Medulla oblongata (tissue), 1 donor: ENCODE measurements around the gene LRRC17.
"Not testable (repeated sequence)": the region's sequence is repeated elsewhere in the genome, so short reads cannot be mapped to it uniquely, and the experiment has no call there.

Experiments
- DNase-seq: peaks from one replicate; pipeline ENCODE4 v3.0.0-alpha.2; 2015; ENCODE audit errors: extremely low spot score

The LRRC17 gene

DNA sequence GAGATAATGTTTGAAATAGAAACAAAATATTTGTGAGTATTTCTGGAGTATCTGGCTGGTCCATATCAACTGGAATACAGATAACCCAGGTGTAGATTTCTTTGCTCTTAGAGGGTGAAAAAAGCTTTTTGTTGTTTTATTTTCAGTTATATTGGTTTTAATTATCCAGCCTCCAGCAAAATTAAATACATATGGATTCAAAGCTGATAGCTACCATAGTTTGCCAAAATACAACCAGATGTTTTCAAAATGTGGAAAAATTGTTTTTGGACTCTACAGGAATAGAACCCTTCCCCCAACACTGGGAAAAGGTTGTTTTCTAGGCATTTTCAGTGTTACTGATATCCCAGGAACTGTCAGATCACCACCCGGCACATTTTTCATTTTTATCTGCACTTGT, 30.1 kb downstream of the LRRC17 start:
- DNase-seq, result no peak

DNA sequence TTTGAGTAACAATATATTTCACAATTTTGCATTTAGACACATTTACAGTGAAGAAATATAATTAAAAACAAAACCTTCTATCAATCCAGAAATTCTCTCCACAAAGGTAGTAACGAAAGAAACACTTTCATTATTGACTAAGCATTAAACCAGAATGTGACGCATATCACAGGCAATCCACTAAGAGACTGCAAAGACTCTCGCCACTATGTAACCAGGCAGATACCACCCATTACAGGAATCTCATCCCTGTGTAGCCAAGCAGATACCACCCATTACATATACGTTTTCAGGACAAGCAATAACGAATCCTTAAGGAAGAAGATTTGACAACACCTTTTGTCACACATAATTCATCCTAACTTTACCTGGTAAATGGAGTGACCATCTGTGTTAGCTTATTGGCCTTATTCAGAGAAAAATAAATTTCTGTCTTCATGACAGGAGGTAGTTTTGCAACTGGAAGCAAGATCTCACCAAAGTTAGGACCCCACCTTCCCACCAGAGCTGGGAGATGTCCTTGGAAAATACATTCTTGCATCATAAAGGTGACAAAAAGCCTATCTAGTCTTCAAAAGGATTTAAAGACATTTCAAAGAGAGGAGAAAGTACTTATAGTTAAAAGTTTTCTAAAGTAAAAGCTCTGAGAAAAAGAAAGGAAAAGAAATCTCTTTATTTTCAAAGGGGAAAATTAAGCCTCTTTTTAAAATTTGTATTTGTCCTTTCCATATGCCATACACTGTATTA, 30.8 kb downstream of the LRRC17 start:
- DNase-seq, result no peak

DNA sequence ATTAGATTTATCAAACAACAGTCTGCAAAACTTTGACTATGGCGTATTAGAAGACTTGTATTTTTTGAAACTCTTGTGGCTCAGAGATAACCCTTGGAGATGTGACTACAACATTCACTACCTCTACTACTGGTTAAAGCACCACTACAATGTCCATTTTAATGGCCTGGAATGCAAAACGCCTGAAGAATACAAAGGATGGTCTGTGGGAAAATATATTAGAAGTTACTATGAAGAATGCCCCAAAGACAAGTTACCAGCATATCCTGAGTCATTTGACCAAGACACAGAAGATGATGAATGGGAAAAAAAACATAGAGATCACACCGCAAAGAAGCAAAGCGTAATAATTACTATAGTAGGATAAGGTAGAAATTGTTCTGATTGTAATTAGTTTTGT, 31.4 kb downstream of the LRRC17 start:
- DNase-seq, result no peak

DNA sequence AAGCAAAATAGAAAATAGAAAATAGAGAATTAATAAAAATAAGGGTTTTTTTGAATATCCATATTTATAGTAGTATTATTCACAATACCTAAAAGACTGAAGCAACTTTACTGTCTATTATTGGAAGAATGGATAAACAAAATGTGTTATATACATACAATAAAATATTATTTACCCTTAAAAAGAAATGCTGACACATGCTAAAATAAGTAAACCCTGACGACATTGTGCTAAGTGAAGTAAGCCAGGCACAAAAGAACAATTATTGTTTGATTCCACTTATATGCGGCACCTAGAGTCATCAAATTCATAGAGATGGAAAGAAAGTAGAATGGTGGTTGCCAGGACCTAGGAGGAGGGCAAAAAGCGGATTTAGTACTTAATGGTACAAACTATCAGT, 39.0 kb downstream of the LRRC17 start:
- DNase-seq, result no peak

DNA sequence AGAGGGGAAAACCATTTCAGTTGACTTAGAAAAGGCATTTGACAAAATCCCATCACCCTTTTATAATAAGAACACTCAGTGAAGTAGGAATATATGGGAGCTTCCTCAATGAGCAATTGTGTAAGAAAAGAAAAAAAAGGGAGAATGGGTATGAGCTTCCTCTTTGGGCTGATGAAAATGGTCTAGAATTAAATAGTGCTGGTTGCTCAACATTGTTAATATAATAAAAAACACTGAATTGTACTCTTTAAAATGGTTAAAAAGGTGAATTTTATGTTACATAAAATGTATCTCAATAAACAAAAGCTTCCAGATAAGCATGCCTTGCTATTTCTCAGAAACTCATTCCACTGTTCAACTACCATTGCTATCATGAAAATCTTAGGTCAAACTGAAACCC, 40.6 kb downstream of the LRRC17 start:
- DNase-seq, result no peak

DNA sequence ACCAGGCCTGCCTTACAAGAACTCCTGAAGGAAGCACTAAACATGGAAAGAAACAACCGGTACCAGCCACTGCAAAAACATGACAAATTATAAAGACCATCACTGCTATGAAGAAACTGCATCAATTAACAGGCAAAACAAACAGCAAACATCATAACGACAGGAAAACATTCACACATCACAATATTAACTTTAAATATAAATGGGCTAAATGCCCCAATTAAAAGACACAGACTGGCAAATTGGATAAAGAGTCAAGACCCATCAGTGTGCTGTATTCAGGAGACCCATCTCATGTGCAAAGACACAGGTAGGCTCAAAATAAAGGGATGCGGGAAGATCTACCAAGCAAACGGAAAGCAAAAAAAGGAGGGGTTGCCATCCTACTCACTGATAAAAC, 41.6 kb downstream of the LRRC17 start:
- DNase-seq, result not testable (repeated sequence)

DNA sequence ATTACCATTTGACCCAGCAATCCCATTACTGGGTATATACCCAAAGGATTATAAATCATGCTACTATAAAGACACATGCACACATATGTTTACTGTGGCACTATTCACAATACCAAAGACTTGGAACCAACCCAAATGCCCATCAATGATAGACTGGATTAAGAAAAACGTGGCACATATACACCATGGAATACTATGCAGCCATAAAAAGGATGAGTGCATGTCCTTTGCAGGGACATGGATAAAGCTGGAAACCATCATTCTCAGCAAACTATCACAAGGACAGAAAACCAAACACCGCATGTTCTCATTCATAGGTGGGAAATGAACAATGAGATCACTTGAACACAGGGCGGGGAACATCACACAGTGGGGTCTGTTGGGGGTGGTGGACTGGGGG, 45.2 kb downstream of the LRRC17 start:
- DNase-seq, result not testable (repeated sequence)

DNA sequence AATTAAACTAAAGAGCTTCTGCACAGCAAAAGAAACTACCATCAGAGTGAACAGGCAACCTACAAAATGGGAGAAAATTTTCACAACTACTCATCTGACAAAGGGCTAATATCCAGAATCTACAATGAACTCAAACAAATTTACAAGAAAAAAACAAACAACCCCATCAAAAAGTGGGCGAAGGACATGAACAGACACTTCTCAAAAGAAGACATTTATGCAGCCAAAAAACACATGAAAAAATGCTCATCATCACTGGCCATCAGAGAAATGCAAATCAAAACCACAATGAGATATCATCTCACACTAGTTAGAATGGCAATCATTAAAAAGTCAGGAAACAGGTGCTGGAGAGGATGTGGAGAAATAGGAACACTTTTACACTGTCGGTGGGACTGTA, 49.2 kb downstream of the LRRC17 start:
- not testable (repeated sequence) for DNase-seq

DNA sequence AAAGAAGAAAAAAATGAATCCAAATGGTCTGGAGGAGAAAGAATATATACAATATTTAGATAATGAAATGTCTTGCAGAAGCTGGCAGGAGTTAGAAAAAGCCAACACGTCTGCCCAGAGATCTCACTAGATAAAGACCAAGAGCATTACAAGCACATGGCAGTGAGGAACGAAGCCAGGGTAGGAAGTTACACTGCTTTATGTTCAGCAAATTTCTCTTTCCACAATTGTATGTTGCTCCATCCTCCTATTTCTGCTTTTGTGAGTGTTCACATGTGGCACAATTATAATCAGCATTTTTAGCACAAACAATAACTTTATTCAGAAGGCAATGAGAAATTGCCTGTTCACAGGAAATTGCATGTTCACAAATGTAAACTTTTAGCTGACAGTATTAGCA, 53.7 kb downstream of the LRRC17 start:
- DNase-seq, result no peak

DNA sequence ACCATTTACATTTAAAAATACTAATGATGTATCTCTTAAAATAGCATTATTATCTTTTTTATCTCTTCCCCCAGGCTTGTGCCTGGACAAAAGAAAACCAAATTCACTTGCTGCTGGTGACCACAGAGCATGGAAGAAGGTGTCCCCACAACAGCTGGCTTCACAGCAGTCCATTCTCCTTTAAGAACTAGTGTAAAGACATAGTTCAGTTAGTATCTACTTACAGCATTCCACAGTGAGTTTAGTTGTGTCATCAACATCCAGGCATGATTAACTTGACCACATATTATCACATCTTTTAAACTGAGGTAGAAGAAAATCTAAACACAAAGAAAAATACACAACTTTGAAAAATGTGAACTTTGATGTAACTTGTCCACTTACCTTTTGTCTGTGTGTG, 55.0 kb downstream of the LRRC17 start:
- DNase-seq, result no peak

DNA sequence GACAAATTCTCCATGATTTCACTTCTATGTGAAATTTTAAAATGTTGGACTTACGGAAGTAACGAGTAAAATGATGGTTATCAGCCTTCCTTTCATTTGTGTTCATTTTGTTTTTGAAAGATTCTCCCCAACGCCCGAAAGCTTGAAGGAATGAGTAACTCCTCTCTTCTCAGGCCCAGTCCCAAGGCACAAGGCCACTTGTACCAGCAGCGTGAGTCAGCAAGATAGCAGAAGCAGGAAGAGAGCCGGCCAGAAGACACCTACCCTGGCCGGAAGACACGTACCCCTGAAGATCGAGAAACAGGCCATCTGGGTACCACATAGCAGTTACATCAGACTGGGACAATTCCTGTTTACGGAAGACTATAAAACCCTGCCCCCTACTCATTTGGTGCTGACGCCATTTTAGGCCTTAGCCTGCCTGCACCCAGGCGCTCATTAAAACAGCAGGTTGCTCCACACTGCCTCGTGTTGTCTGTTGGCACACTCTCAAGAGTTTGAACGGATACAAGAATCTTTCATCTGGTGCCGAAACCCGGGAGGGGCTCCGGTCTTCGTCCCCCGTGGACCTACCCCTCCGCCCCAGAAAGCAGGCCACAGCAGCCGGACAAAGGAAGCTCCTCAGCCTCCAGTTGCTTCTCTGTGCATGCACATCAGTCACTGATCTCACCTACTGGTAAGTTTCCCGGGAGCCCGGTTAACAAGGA, 60.4 kb downstream of the LRRC17 start:
- no peak for DNase-seq

DNA sequence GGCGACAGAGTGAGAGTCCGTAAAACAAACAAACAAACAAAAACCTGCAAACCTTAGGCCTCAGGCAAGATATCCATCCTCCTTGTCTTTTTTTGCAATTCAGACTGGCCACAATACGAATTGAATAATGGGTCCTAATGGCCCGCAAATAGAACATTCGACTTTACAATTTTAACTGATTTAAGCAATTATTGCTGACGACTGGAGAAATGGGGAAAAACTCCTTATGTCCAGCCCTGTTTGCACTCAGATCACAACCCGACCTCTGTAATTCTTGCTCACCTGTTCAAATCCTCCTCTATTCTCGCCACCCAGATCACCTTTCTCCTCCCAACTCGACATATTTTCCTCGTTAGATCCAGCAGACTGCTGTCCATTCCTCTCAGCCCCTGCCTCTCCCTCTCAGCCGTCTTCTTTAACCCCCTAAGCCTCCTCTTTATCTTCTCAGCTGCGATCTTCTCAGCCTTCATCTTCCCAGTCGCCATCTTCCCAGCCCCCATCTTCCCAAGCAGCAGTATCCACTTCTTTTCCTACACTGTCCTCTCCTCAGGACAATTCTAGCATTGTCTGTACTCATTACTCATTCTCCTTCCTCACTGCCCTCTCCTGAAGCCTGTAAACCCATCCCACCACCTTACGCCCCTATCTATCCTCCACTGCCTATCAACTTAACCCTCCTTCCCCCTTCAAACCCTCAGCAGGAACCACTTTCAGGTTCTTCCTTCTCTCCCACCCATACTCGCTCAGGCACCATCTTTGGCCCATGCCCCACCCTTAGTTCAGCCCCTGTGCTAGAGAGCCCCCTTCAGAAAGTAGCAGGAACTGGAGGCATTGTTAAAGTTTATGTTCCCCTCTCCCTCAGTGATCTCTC, 61.8 kb downstream of the LRRC17 start:
- no peak for DNase-seq

DNA sequence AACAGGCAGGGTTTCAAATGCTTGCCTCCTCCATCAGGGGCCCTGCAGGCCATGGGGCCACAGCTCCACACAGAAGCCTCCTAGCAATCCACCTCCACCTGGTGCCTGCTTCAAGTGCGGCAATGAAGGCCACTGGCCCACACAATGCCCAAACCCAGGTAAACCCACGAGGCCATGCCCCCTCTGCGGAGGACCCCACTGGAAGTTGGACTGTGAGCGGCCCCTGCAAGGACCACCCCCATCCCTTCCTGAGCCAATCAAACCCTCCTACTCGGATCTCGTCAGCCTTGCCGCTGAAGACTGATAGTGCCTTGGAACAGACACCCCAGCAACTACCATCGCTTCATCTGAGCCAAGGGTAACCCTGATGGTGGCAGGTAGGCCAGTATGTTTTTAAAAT, 63.1 kb downstream of the LRRC17 start:
- DNase-seq, result no peak

DNA sequence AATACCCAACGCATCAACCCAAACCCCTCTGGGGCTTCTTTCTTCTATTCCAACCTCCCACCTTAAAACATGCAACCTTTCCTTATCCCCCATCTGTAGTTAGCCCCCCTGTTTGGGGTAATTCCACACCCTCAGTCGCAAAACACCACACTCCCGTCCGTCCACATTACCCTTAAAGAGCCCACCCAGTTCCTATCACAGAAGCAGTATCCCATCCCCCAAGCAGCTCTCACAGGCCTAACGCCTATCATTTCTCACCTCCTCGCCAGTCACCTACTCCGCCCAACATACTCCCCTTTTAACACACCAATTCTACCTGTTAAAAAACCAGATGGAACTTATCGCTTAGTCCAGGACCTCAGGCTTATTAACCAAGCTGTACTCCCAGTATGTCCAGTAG, 63.7 kb downstream of the LRRC17 start:
- DNase-seq, result no peak

DNA sequence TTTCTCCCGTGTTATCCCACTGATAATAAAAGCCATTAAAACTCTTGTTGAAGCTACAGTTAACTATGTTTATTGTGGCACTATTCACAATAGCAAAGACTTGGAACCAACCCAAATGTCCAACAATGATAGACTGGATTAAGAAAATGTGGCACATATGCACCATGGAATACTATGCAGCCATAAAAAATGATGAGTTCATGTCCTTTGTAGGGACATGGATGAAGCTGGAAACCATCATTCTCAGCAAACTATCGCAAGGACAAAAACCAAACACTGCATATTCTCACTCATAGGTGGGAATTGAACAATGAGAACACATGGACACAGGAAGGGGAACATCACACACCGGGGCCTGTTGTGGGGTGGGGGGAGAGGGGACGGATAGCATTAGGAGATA, 64.8 kb downstream of the LRRC17 start:
- DNase-seq, result not testable (repeated sequence)

DNA sequence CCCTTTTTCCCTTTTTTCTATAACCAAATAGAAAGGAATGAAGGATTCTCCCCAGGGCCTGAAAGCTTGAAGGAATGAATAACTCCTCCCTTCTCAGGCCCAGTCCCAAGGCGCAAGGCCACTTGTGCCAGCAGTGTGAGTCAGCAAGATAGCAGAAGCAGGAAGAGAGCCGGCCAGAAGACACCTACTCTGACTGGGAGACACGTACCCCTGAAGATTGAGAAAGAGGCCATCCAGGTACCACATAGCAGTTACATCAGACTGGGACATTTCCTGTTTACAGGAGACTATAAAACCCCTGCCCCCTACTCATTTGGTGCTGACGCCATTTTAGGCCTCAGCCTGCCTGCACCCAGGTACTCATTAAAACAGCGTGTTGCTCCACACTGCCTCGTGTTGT, 65.5 kb downstream of the LRRC17 start:
- DNase-seq, result no peak

DNA sequence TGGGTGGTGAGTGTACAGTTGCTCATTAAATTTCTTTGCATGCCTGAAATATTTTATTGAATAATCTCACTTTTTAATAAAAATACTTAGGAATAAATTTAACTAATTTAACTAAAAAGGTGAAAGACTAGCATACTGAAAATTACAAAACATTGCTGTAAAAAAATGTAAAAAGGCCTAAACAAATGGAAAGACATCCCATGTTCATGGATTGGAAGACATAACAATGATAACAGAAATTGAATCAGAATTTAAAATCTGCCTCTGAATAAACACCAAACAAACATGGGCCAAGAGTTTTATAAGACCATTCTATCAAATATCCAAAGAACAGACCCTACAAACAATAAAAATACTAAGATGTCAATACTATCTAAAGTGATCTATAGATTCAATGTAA, 66.9 kb downstream of the LRRC17 start:
- no peak for DNase-seq

DNA sequence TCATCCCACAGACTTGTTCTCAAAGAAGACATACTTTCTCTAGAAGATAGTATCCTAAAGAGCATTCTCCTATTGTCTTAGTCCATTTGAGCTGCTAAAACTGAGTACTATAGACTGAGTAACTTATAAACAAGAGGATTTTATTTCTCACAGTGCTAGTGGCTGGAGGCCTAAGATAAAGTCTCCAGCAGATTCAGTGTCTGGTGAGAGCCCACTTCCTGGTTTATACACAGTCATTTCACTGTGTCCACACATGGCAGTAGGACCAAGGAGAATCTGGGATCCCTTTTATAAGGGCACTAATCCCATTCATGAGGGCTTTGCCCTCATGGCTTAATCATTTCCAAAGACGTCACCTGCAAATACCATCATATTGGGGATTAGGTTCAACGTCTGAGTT, 68.7 kb downstream of the LRRC17 start:
- no peak for DNase-seq

DNA sequence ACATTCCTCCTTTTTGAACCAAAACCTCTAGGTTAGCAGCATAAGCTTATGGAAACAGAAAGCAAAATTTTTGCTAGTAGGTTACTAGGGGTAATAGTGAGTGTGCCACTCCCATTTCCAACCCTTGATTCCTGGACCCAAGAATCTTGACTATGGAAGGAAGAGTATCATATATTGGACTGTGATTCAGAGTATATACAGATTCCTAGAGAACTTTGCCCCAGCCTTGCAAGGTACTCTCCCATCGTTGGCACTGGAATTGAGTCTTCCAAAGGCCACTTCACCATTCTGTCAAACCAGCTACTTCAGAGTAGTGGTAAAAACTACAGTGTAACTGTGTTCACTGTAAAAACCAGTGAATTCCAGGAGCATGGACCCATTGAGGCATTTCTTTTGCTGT, 69.4 kb downstream of the LRRC17 start:
- no peak for DNase-seq

DNA sequence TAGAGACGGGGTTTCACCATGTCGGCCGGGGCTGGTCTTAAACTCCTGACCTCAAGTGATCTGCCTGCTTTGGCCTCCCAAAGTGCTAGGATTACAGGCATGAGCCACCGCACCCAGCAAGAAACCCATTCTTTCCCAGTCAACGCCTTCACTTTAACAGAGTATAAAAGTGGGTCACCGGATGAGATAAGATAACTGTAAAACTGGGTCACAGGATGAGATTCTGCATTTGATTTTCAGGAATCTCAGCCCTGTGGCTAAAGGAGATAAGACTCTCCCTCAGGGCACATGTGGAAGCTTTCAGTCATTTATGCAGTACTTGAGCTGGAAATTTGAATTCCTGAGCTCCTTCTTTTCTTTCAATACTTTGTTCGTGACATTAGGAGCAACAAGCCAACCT, 70.8 kb downstream of the LRRC17 start:
- no peak for DNase-seq

DNA sequence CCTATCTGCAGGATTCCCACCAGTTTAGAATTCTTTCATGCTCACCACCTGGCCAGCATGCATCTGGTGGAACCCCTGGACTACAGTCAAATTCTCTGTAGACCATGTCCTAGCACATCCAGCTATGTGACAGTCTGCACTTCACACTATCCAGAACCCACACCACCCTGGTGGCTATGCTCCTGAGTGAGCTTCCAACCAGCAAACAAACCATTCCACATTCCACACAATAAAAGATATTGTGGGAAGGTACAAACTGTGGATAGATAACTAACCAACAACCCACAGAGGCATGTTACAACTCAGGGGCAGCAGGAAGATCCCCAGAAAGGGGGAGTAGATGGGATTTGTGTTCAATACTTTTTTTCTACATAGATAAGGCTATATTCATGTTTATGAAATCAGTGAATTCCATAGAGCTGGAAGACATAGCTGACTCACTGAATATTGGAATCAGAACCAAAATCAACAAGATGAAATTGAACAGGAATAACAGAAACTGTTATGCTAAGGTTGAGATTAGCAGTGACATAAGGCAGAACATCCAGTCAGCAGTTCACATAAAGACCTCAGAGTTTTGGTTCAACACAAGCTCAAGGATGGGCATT, 72.5 kb downstream of the LRRC17 start:
- DNase-seq, result no peak

DNA sequence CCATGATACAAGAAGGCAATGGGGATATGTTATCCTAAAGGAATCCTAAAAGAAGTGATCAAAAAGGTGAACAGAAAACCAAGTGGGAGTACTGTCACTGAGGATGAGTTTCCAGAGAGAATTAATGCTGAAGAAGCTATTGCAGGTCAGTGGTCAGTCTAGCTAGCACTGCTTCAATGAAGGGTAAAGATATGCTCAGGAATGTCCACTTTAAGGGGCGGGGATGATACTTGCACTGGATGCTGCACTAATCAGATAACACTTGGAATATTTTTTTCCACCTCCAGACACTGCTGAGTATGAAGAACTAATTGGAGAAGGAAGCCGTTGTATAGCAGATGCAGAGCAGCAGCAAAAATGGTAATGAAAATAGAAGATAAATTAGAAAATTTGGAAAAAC, 75.3 kb downstream of the LRRC17 start:
- no peak for DNase-seq
